Mesendoderm (in vitro differentiated cells): ENCODE results near the gene ADIG.

Experiments
- DNase-seq: peaks from one replicate; pipeline ENCODE4 v3.0.0; 2013
- H2AK5ac ChIP-seq: 2 replicates; pipeline ENCODE4 v1.6.1; 2013; ENCODE audit warnings: low read length, inconsistent platforms
- H2BK120ac ChIP-seq: 2 replicates; pipeline ENCODE4 v1.6.1; 2013; ENCODE audit warnings: low read depth, mild to moderate bottlenecking, low read length, moderate library complexity, mixed read lengths
- H2BK15ac ChIP-seq: replicated peaks from 2 replicates; pipeline ENCODE4 v1.6.1; 2013; ENCODE audit warnings: low read depth, mild to moderate bottlenecking, moderate library complexity
- H2BK5ac ChIP-seq: 2 replicates; pipeline ENCODE4 v1.6.1; 2013; ENCODE audit warnings: low read length, inconsistent platforms
- H3K18ac ChIP-seq: 2 replicates; pipeline ENCODE4 v1.6.1; 2013; ENCODE audit warnings: mild to moderate bottlenecking, low read length, mixed read lengths
- H3K23ac ChIP-seq: one replicate; pipeline ENCODE4 v1.6.1; 2013; ENCODE audit warnings: low read length
- H3K27ac ChIP-seq: 2 replicates; pipeline ENCODE4 v1.5.1; 2013; ENCODE audit warnings: low read depth, mild to moderate bottlenecking, inconsistent platforms, low read length, moderate library complexity
- H3K27me3 ChIP-seq: 2 replicates; pipeline ENCODE4 v1.6.1; 2013; ENCODE audit warnings: low read length, control low read depth, mild to moderate bottlenecking, inconsistent platforms; ENCODE audit not compliant: insufficient read depth, poor library complexity
- H3K36me3 ChIP-seq: 2 replicates; pipeline ENCODE4 v1.6.1; 2013; ENCODE audit warnings: low read length, inconsistent platforms; ENCODE audit not compliant: control insufficient read depth, insufficient read depth
- H3K4ac ChIP-seq: one replicate; pipeline ENCODE4 v1.6.1; 2013; ENCODE audit warnings: low read depth, mild to moderate bottlenecking, low read length, moderate library complexity
- H3K4me1 ChIP-seq: 2 replicates; pipeline ENCODE4 v1.6.1; 2013; ENCODE audit warnings: low read depth, low read length, inconsistent platforms; ENCODE audit not compliant: control insufficient read depth
- H3K4me2 ChIP-seq: 2 replicates; pipeline ENCODE4 v1.6.1; 2013; ENCODE audit warnings: low read length
- H3K4me3 ChIP-seq: 2 replicates; pipeline ENCODE4 v1.5.1; 2013; ENCODE audit warnings: mild to moderate bottlenecking, low read length
- H3K56ac ChIP-seq: one replicate; pipeline ENCODE4 v1.6.1; 2013; ENCODE audit warnings: low read length
- H3K79me1 ChIP-seq: 2 replicates; pipeline ENCODE4 v1.6.1; 2013; ENCODE audit warnings: low read length, inconsistent platforms
- H3K79me2 ChIP-seq: 2 replicates; pipeline ENCODE4 v1.6.1; 2013; ENCODE audit warnings: mild to moderate bottlenecking, low read length; ENCODE audit not compliant: control insufficient read depth, insufficient read depth
- H3K9ac ChIP-seq: 2 replicates; pipeline ENCODE4 v1.6.1; 2013; ENCODE audit warnings: low read length, inconsistent platforms
- H4K5ac ChIP-seq: one replicate; pipeline ENCODE4 v1.6.1; 2013; ENCODE audit warnings: low read length
- H4K8ac ChIP-seq: one replicate; pipeline ENCODE4 v1.6.1; 2013; ENCODE audit warnings: low read depth, mild to moderate bottlenecking, control low read depth, low read length, moderate library complexity
- WGBS: extraction: QIAGEN DNeasy Blood & Tissue Kit; methylation state at CpG from one replicate; pipeline ENCODE4 v1.1.7; 2013; ENCODE audit warnings: low lambda C conversion rate, missing lambda C conversion rate; ENCODE audit not compliant: insufficient coverage; ENCODE audit errors: extremely low coverage; 5-methylcytosine and 5-hydroxymethylcytosine counted together

ADIG gene

GRCh38 chr20:38599410-38599882 lies 18.4 kb downstream of the ADIG start:
- no peaks in the 10 kb centered on the region for H3K27me3 ChIP-seq
- H3K4me3 ChIP-seq, result no peak overlapping the region
- H3K27ac ChIP-seq, result peak overlapping the region; percentile 91
- H2BK120ac ChIP-seq, result peak overlapping the region; percentile 69
- WGBS, result no CpG with 5 or more reads among the region's 9 CpGs
- peaks cover 22% of the 10 kb centered on the region for H3K4me1 ChIP-seq
- H3K36me3 ChIP-seq, result no peaks in the 10 kb centered on the region
- no peak overlapping the region for H3K4me2 ChIP-seq
- no peak overlapping the region for H4K5ac ChIP-seq
- DNase-seq, result peak; percentile 79
- H3K4ac ChIP-seq, result peak overlapping the region; percentile 97
- no peak overlapping the region for H2BK15ac ChIP-seq
- H3K9ac ChIP-seq, result peak overlapping the region; percentile 38
- peaks cover 9% of the 10 kb centered on the region for H3K79me2 ChIP-seq
- peak overlapping the region; percentile 88 for H3K56ac ChIP-seq
- H4K8ac ChIP-seq, result no peak overlapping the region
- H2BK5ac ChIP-seq, result peak overlapping the region; percentile 97
- peak overlapping the region; percentile 84 for H3K18ac ChIP-seq
- peak overlapping the region; percentile 51 for H3K23ac ChIP-seq
- H3K79me1 ChIP-seq, result peaks cover 3% of the 10 kb centered on the region
- H2AK5ac ChIP-seq, result peak overlapping the region; percentile 86

GRCh38 chr20:38600057-38600456 lies 19.1 kb downstream of the ADIG start:
- WGBS, result no CpG with 5 or more reads among the region's 1 CpG
- Histone ChIP-seq H3K36me3 (no peaks in the 10 kb centered on the region), H3K4ac (peak overlapping the region; percentile 91), H3K79me2 (peaks cover 9% of the 10 kb centered on the region), H3K4me1 (peaks cover 24% of the 10 kb centered on the region), H2BK5ac (peak overlapping the region; percentile 97), H3K9ac (no peak overlapping the region), H3K27me3 (no peaks in the 10 kb centered on the region), H3K4me2 (no peak overlapping the region), H3K79me1 (peaks cover 3% of the 10 kb centered on the region), H2BK15ac (no peak overlapping the region), H4K5ac (no peak overlapping the region), H3K56ac (peak overlapping the region; percentile 97), H3K23ac (no peak overlapping the region), H3K27ac (peak overlapping the region; percentile 91), H2AK5ac (peak overlapping the region; percentile 86), H3K18ac (peak overlapping the region; percentile 91), H2BK120ac (peak overlapping the region; percentile 82), H4K8ac (no peak overlapping the region), H3K4me3 (no peak overlapping the region)
- no peak for DNase-seq

DNA sequence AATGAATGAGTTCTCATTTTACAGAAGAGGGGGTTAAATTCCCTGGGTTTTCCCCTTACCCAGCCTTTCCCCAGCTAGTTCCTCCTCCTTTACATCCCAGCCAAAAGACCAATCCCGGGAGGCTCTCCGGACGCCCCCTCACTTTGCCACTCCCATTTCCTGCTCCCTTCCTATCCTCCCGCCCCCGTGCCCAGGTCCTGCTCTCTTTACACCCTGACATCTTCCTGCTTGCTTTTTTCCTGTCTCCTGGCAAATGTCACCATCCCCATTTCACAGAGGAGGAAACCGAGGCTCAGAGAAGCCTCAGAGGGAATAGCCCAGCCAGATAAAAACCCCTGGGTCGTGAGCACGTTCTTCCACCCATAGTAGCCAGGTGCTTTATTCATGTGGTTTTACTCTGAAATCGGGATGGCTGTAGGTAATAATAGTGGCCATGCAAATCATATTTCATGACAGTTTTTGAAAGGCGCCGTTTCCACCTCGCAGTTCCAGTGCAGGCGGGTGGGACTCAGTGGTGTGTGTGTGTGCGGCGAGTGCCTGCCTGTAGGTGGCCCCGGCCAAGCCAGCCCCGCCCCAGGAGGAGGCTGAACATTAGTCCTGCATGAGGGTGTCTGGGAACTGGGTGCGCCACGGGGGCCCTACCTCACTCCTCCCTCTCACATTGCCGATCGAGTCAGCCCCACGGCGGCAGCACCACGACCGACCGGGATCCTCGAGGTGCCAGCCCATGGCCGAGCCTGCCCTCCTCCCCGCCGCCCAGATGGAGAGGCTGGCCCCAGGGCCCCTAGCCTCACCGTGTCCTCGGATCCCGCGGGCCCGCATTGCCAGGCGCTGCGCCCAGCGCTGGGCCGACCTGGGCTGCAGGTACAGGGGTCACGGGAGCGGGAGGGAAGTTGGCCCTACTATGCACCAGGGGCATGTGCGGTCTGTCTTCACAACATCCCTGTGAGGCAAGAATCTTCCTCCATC lies 20.5 kb downstream of the ADIG start, which contains the start of gene ARHGAP40:
TSS of gene ARHGAP40 (plus strand) at position 594 of the 969 bp plus-strand sequence.
- peaks cover 5% of the 10 kb centered on the region for H3K79me1 ChIP-seq
- H3K4ac ChIP-seq, result peak within 1 kb of the TSS; percentile 91
- H3K56ac ChIP-seq, result peak within 1 kb of the TSS; percentile 97
- peak within 1 kb of the TSS; percentile 90 for H3K23ac ChIP-seq
- H3K18ac ChIP-seq, result peak within 1 kb of the TSS; percentile 91
- H3K4me3 ChIP-seq, result peak within 1 kb of the TSS; percentile 49
- no peaks in the 10 kb centered on the region for H3K27me3 ChIP-seq
- peaks cover 27% of the 10 kb centered on the region for H3K4me1 ChIP-seq
- peak within 1 kb of the TSS; percentile 29 for H4K8ac ChIP-seq
- H2BK120ac ChIP-seq, result peak within 1 kb of the TSS; percentile 82
- peak; percentile 78 for DNase-seq
- no peak within 1 kb of the TSS for H2BK15ac ChIP-seq
- peaks cover 16% of the 10 kb centered on the region for H3K79me2 ChIP-seq
- peak within 1 kb of the TSS; percentile 84 for H3K9ac ChIP-seq
- no CpG with 5 or more reads among the region's 42 CpGs for WGBS
- no peak within 1 kb of the TSS for H4K5ac ChIP-seq
- H2BK5ac ChIP-seq, result peak within 1 kb of the TSS; percentile 96
- H3K4me2 ChIP-seq, result peak within 1 kb of the TSS; percentile 75
- no peaks in the 10 kb centered on the region for H3K36me3 ChIP-seq
- H2AK5ac ChIP-seq, result peak within 1 kb of the TSS; percentile 95
- H3K27ac ChIP-seq, result peak within 1 kb of the TSS; percentile 74

DNA sequence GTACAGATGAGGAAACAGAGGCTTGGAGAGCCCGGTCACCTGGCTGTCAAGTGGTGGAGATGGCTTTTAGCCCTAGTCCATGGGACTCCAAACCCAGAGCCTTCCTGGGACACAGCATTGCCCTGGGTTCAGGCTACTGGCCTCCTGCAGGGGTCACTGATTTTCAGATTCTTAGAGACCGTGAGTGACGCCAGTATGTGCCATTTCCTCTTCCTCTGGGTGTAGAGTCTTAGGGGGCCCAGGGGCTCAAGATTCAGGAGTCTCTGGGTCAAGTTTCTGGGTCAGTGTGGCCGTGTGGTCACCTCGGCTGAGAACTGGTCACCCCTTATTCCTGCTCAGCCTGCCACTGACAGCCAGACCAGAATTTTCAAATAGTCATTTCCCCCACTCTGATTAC lies 21.2 kb downstream of the ADIG start:
- H3K9ac ChIP-seq, result peak overlapping the region; percentile 84
- peaks cover 34% of the 10 kb centered on the region for H3K4me1 ChIP-seq
- H3K79me2 ChIP-seq, result peaks cover 16% of the 10 kb centered on the region
- peaks cover 5% of the 10 kb centered on the region for H3K79me1 ChIP-seq
- H3K27me3 ChIP-seq, result no peaks in the 10 kb centered on the region
- peak overlapping the region; percentile 1 for H2BK120ac ChIP-seq
- H4K8ac ChIP-seq, result no peak overlapping the region
- H3K4ac ChIP-seq, result peak overlapping the region; percentile 26
- peak overlapping the region; percentile 22 for H3K18ac ChIP-seq
- H2BK15ac ChIP-seq, result no peak overlapping the region
- H2AK5ac ChIP-seq, result peak overlapping the region; percentile 95
- no CpG with 5 or more reads among the region's 5 CpGs for WGBS
- peak overlapping the region; percentile 90 for H3K23ac ChIP-seq
- peak overlapping the region; percentile 91 for H2BK5ac ChIP-seq
- H3K4me3 ChIP-seq, result peak overlapping the region; percentile 49
- DNase-seq, result peak; percentile 65
- H3K27ac ChIP-seq, result peak overlapping the region; percentile 40
- H3K4me2 ChIP-seq, result peak overlapping the region; percentile 75
- peak overlapping the region; percentile 97 for H3K56ac ChIP-seq
- no peak overlapping the region for H4K5ac ChIP-seq
- no peaks in the 10 kb centered on the region for H3K36me3 ChIP-seq

- no peak overlapping the region for H3K23ac ChIP-seq
- no peak overlapping the region for H3K4ac ChIP-seq
- peak overlapping the region; percentile 87 for H3K56ac ChIP-seq
- no peaks in the 10 kb centered on the region for H3K36me3 ChIP-seq
- H3K79me2 ChIP-seq, result peaks cover 16% of the 10 kb centered on the region
- WGBS, result no CpG with 5 or more reads among the region's 3 CpGs
- peak overlapping the region; percentile 80 for H2BK120ac ChIP-seq
- H4K8ac ChIP-seq, result no peak overlapping the region
- H3K79me1 ChIP-seq, result peaks cover 5% of the 10 kb centered on the region
- H3K4me1 ChIP-seq, result peaks cover 36% of the 10 kb centered on the region
- H3K4me2 ChIP-seq, result peak overlapping the region; percentile 52
- peak overlapping the region; percentile 7 for H3K27ac ChIP-seq
- H3K9ac ChIP-seq, result peak overlapping the region; percentile 69
- no peak for DNase-seq
- peak overlapping the region; percentile 85 for H2AK5ac ChIP-seq
- no peaks in the 10 kb centered on the region for H3K27me3 ChIP-seq
- H3K18ac ChIP-seq, result peak overlapping the region; percentile 78
- no peak overlapping the region for H4K5ac ChIP-seq
- H2BK15ac ChIP-seq, result no peak overlapping the region
- peak overlapping the region; percentile 64 for H2BK5ac ChIP-seq
- H3K4me3 ChIP-seq, result peak overlapping the region; percentile 16
These were observed 22.3 kb downstream of the ADIG start for GRCh38 chr20:38603286-38603685.
